Endothelial cell (in vitro differentiated cells): ENCODE data around the gene EN2. TPM values are rescaled to one million over a fixed set of nuclear protein-coding genes. Genes with fewer than 3 reads are reported as not detected.

Source experiments
- DNase-seq: peaks from one replicate; pipeline ENCODE4 v3.0.0; 2021; ENCODE audit warnings: low spot score
- H3K27ac Mint-ChIP-seq: one replicate; pipeline ENCODE4 v1.8.0; 2021; ENCODE audit warnings: mixed read lengths, inconsistent platforms; ENCODE audit not compliant: unreplicated experiment
- H3K27me3 Mint-ChIP-seq: one replicate; pipeline ENCODE4 v1.8.0; 2021; ENCODE audit warnings: mild to moderate bottlenecking, moderate library complexity, mixed read lengths, inconsistent platforms; ENCODE audit not compliant: unreplicated experiment
- H3K36me3 Mint-ChIP-seq: one replicate; pipeline ENCODE4 v1.8.0; 2021; ENCODE audit warnings: mild to moderate bottlenecking, low read depth, mixed read lengths, inconsistent platforms; ENCODE audit not compliant: unreplicated experiment
- H3K4me1 Mint-ChIP-seq: one replicate; pipeline ENCODE4 v1.8.0; 2021; ENCODE audit warnings: mild to moderate bottlenecking, mixed read lengths, inconsistent platforms; ENCODE audit not compliant: unreplicated experiment
- H3K4me3 Mint-ChIP-seq: one replicate; pipeline ENCODE4 v1.8.0; 2021; ENCODE audit warnings: mild to moderate bottlenecking, mixed read lengths, inconsistent platforms; ENCODE audit not compliant: unreplicated experiment
- H3K9me3 Mint-ChIP-seq: one replicate; pipeline ENCODE4 v1.8.0; 2021; ENCODE audit warnings: mixed read lengths, inconsistent platforms; ENCODE audit not compliant: unreplicated experiment
- CTCF ChIP-seq: fragments of 200-600 bp; sonication (generic); IDR thresholded peaks from one replicate; pipeline ENCODE4 v1.5.0; 2021; ENCODE audit warnings: antibody characterized with exemption; ENCODE audit not compliant: unreplicated experiment
- total RNA-seq: library from RNA; stranded (reverse); fragmentation: NEBNext Ultra II Directional; extraction: Animal tissue kit (Norgen Biotek cat#: 25700); gene quantifications from one replicate; pipeline ENCODE4 v1.2.1, GENCODE V29; 2021; ENCODE audit not compliant: unreplicated experiment

The EN2 gene
- total RNA-seq, 1 donor from 2014 or later: 2.1 TPM

GRCh38 chr7:155457544-155458110 is 302 bp upstream of the EN2 start:
- H3K27me3 Mint-ChIP-seq: peaks cover 36% of the 10 kb centered on the region
- TF ChIP-seq CTCF: no peak
- peaks cover 21% of the 10 kb centered on the region for H3K4me1 Mint-ChIP-seq
- no peak for DNase-seq
- H3K27ac Mint-ChIP-seq: no peak overlapping the region
- H3K36me3 Mint-ChIP-seq: no peaks in the 10 kb centered on the region
- no peaks in the 10 kb centered on the region for H3K9me3 Mint-ChIP-seq
- H3K4me3 Mint-ChIP-seq: peak overlapping the region; percentile 69

GRCh38 chr7:155458878-155459699 is 1.2 kb downstream of the EN2 start:
- H3K27ac Mint-ChIP-seq: no peak overlapping the region

GRCh38 chr7:155459700-155460461 is 2.0 kb downstream of the EN2 start:
- H3K27ac Mint-ChIP-seq: no peak overlapping the region
- no peak for DNase-seq
- H3K36me3 Mint-ChIP-seq: no peaks in the 10 kb centered on the region
- peaks cover 32% of the 10 kb centered on the region for H3K27me3 Mint-ChIP-seq
- TF ChIP-seq CTCF: no peak
- peaks cover 18% of the 10 kb centered on the region for H3K4me1 Mint-ChIP-seq
- no peaks in the 10 kb centered on the region for H3K9me3 Mint-ChIP-seq
- H3K4me3 Mint-ChIP-seq: peak overlapping the region; percentile 71

More at GRCh38 chr7:155458878-155459699, 1.2 kb downstream of the EN2 start:
- H3K4me1 Mint-ChIP-seq: peaks cover 18% of the 10 kb centered on the region
- peak overlapping the region; percentile 83 for H3K4me3 Mint-ChIP-seq
- no peaks in the 10 kb centered on the region for H3K9me3 Mint-ChIP-seq
- DNase-seq: no peak
- no peaks in the 10 kb centered on the region for H3K36me3 Mint-ChIP-seq
- no peak for TF ChIP-seq CTCF
- peaks cover 37% of the 10 kb centered on the region for H3K27me3 Mint-ChIP-seq

- Mint-ChIP-seq H3K9me3 (no peaks in the 10 kb centered on the region), H3K27ac (no peak overlapping the region), H3K36me3 (no peaks in the 10 kb centered on the region), H3K4me3 (no peak overlapping the region), H3K4me1 (peaks cover 24% of the 10 kb centered on the region), H3K27me3 (peaks cover 38% of the 10 kb centered on the region)
- no peak for DNase-seq
- no peak for TF ChIP-seq CTCF
Measured at GRCh38 chr7:155460926-155461613, 3.1 kb downstream of the EN2 start.
